Activated CD4-positive, CD25-positive, alpha-beta regulatory T cell treated with anti-CD3 and anti-CD28 coated beads, Interleukin-2, amount 50 U/mL, for 16 hours (primary cell): ENCODE data around the gene HTRA1.

Experiments used
- DNase-seq: peaks from one replicate; pipeline ENCODE4 v3.0.0-alpha.2; 2020; ENCODE audit warnings: low read depth, low spot score

The HTRA1 gene

GRCh38 chr10:122515588-122516231 is 54.4 kb downstream of the HTRA1 start:
- DNase-seq: peak; percentile 2

- DNase-seq: no peak
Observed at GRCh38 chr10:122516734-122517133, 55.4 kb downstream of the HTRA1 start.

- no peak for DNase-seq
Observed at GRCh38 chr10:122519144-122519543, 57.8 kb downstream of the HTRA1 start.

- DNase-seq: no peak
Observed at GRCh38 chr10:122519873-122520272, 58.5 kb downstream of the HTRA1 start.

- DNase-seq: no peak
Observed at GRCh38 chr10:122521011-122521410, 59.7 kb downstream of the HTRA1 start.

- DNase-seq: no peak
Observed at GRCh38 chr10:122524811-122525210, 63.5 kb downstream of the HTRA1 start.

GRCh38 chr10:122525788-122526187 is 64.4 kb downstream of the HTRA1 start:
- no peak for DNase-seq

- no peak for DNase-seq
Observed at GRCh38 chr10:122526892-122527291, 65.5 kb downstream of the HTRA1 start.

GRCh38 chr10:122530177-122530576 is 68.8 kb downstream of the HTRA1 start:
- DNase-seq: no peak

GRCh38 chr10:122531261-122531660 is 69.9 kb downstream of the HTRA1 start:
- DNase-seq: no peak

- DNase-seq: no peak
Observed at GRCh38 chr10:122531939-122532338, 70.6 kb downstream of the HTRA1 start.

- no peak for DNase-seq
Observed at GRCh38 chr10:122532601-122533296, 71.4 kb downstream of the HTRA1 start.

- DNase-seq: no peak
Observed at GRCh38 chr10:122537545-122537944, 76.2 kb downstream of the HTRA1 start.

GRCh38 chr10:122541541-122542002 is 80.2 kb downstream of the HTRA1 start:
- DNase-seq: no peak

GRCh38 chr10:122543676-122544445 is 82.5 kb downstream of the HTRA1 start:
- DNase-seq: no peak

- DNase-seq: no peak
Observed at GRCh38 chr10:122544493-122544892, 83.1 kb downstream of the HTRA1 start.

- DNase-seq: no peak
Observed at GRCh38 chr10:122546242-122546641, 84.9 kb downstream of the HTRA1 start.

GRCh38 chr10:122548407-122549085 is 87.2 kb downstream of the HTRA1 start:
- DNase-seq: no peak

- no peak for DNase-seq
Observed at GRCh38 chr10:122549636-122550035, 88.3 kb downstream of the HTRA1 start.

- DNase-seq: no peak
Observed at GRCh38 chr10:122550427-122550826, 89.1 kb downstream of the HTRA1 start.

GRCh38 chr10:122550983-122551382 is 89.6 kb downstream of the HTRA1 start:
- no peak for DNase-seq

GRCh38 chr10:122551450-122551849 is 90.1 kb downstream of the HTRA1 start:
- DNase-seq: no peak
